HepG2 (cell line): Measurements from ENCODE around the gene KRTAP12-3. TPM values are rescaled to one million over a fixed set of nuclear protein-coding genes. Genes with fewer than 3 reads are reported as not detected.

ENCODE experiments used
- ATAC-seq: fragments of 200-7000 bp; cut with Tn5 transposase; 3 replicates; pipeline ENCODE4 v1.9.1; 2020; ENCODE audit warnings: mild to moderate bottlenecking, moderate library complexity
- BruUV-seq: library from RNA; stranded (reverse); fragments of 400-500 nt; replicated peaks from 2 replicates; lab custom pipeline; 2021; lab: Mats Ljungman, UMichigan
- CTCF ChIA-PET: fragments of 300-600 bp; formaldehyde crosslinking; extraction: SDS; loops from one replicate; lab custom pipeline; 2021; ENCODE audit warnings: low total read pairs, inconsistent platforms, low intra/inter-chr PET ratio; lab: Yijun Ruan, JAX
- POLR2A ChIA-PET: fragments of 350-600 bp; sonication (Branson Sonifier 250); formaldehyde crosslinking; loops from one replicate; lab custom pipeline; 2020; ENCODE audit warnings: antibody characterized with exemption, inconsistent platforms; lab: Yijun Ruan, JAX
- DNase-seq: peaks from one replicate; pipeline ENCODE4 v3.0.0-alpha.2; 2015; ENCODE audit warnings: low spot score
- FAIRE-seq: peaks from 3 replicates; lab custom pipeline; 2011; peaks lifted over from hg19 to GRCh38; lab: Jason Lieb, UNC
- H2AFZ ChIP-seq: one replicate; pipeline ENCODE4 v1.6.1; 2011; ENCODE audit warnings: low read length, inconsistent platforms
- H3K27ac ChIP-seq: fragments of 300-600 bp; 3 replicates; pipeline ENCODE4 v1.8.0; 2011; ENCODE audit warnings: mixed run types, mild to moderate bottlenecking, mixed read lengths, low read length, inconsistent platforms; ENCODE audit not compliant: insufficient read depth; ENCODE audit errors: extremely low read length
- H3K27me3 ChIP-seq, 2 experiments: fragments of 200-600 bp in 1 of 2; 2 replicates in 1 of 2; 3 replicates in 1 of 2; pipeline versions ENCODE4 v1.6.0 to v1.8.0; 2011; ENCODE audit warnings: low read length in 2 of 2, mild to moderate bottlenecking in 2 of 2, moderate library complexity in 2 of 2, inconsistent platforms in 1 of 2; ENCODE audit not compliant: insufficient read depth in 2 of 2, control insufficient read depth in 1 of 2
- H3K36me3 ChIP-seq, 2 experiments: fragments of 200-600 bp in 1 of 2; replicated peaks in 1 of 2; 2 replicates in 1 of 2; 3 replicates in 1 of 2; pipeline versions ENCODE4 v1.5.1 to v1.8.0; 2011; ENCODE audit warnings: low read length in 2 of 2, inconsistent platforms in 1 of 2; ENCODE audit not compliant: insufficient read depth in 2 of 2, control insufficient read depth in 1 of 2
- H3K4me1 ChIP-seq: 2 replicates; pipeline ENCODE4 v1.5.1; 2012; ENCODE audit warnings: low read length, inconsistent platforms; ENCODE audit not compliant: insufficient read depth
- H3K4me2 ChIP-seq: 2 replicates; pipeline ENCODE4 v1.6.0; 2011; ENCODE audit warnings: low read depth, low read length, inconsistent platforms
- H3K4me3 ChIP-seq, 3 experiments: fragments of 200-600 bp in 1 of 3; sonication (generic), shearing (Covaris generic) in 1 of 3; replicated peaks in 1 of 3; 2 replicates each; pipeline ENCODE4 v1.5.1; 2011 to 2016; ENCODE audit warnings: low read length in 3 of 3, inconsistent platforms in 2 of 3, low read depth in 2 of 3, mild to moderate bottlenecking in 2 of 3, control low read depth in 1 of 3, mixed read lengths in 1 of 3; ENCODE audit not compliant: insufficient read depth in 1 of 3
- H3K79me2 ChIP-seq: one replicate; pipeline ENCODE4 v1.6.1; 2011; ENCODE audit warnings: low read length, inconsistent platforms; ENCODE audit not compliant: insufficient read depth
- H3K9ac ChIP-seq: 2 replicates; pipeline ENCODE4 v1.6.0; 2011; ENCODE audit warnings: mild to moderate bottlenecking, low read depth, low read length, inconsistent platforms; ENCODE audit not compliant: insufficient read depth
- H3K9me3 ChIP-seq: 2 replicates; pipeline ENCODE4 v1.5.1; 2012; ENCODE audit warnings: mild to moderate bottlenecking, low read length
- H4K20me1 ChIP-seq: 2 replicates; pipeline ENCODE4 v1.6.0; 2011; ENCODE audit warnings: inconsistent platforms, mild to moderate bottlenecking, low read length, moderate library complexity; ENCODE audit not compliant: insufficient read depth
- GATAD2A ChIP-seq: IDR thresholded peaks from 2 replicates; pipeline ENCODE4 v1.6.1; 2016
- PATZ1 ChIP-seq: sonication (generic); formaldehyde crosslinking; IDR thresholded peaks from 2 replicates; pipeline ENCODE4 v1.4.0; 2020; ENCODE audit warnings: missing genetic modification reagents
- RNF2 ChIP-seq: fragments of 450-650 bp; conservative IDR thresholded peaks from 2 replicates; pipeline ENCODE4 v1.6.1; 2016; ENCODE audit warnings: low read depth
- SP5 ChIP-seq: IDR thresholded peaks from 2 replicates; pipeline ENCODE4 v1.6.1; 2016; ENCODE audit warnings: low read depth, borderline replicate concordance
- TBL1XR1 ChIP-seq: fragments of 150-350 bp; IDR thresholded peaks from 2 replicates; pipeline ENCODE4 v1.6.1; 2014; ENCODE audit warnings: borderline replicate concordance, low read length; ENCODE audit not compliant: partially characterized antibody
- ZBTB26 ChIP-seq: IDR thresholded peaks from 2 replicates; pipeline ENCODE4 v1.6.1; 2016; ENCODE audit warnings: missing compliant biosample characterization, missing genetic modification reagents, borderline replicate concordance
- ZNF280D ChIP-seq: sonication (generic); formaldehyde crosslinking; IDR thresholded peaks from 2 replicates; pipeline ENCODE4 v1.5.1; 2020; ENCODE audit warnings: mild to moderate bottlenecking, missing genetic modification reagents
- ZNF629 ChIP-seq: sonication (generic); formaldehyde crosslinking; conservative IDR thresholded peaks from 2 replicates; pipeline ENCODE4 v1.5.0; 2020; ENCODE audit warnings: missing genetic modification reagents
- ZNF780A ChIP-seq: sonication (generic); formaldehyde crosslinking; IDR thresholded peaks from 2 replicates; pipeline ENCODE4 v1.8.0; 2022; ENCODE audit warnings: mild to moderate bottlenecking, missing genetic modification reagents, moderate library complexity
- WGBS: methylation state at CpG from one replicate; pipeline ENCODE4 v1.1.6; 2017; ENCODE audit warnings: low lambda C conversion rate; 5-methylcytosine and 5-hydroxymethylcytosine counted together
- in situ Hi-C: cut with HindIII; loops from 2 replicates; pipeline ENCODE4 v1.10.0; 2017; ENCODE audit warnings: low pct_unique_long_range_greater_than_20kb; ENCODE audit not compliant: extremely low pct_ligation_motif_present
- intact Hi-C: fragments of 100-400 bp; cut with micrococcal nuclease; formaldehyde crosslinking; loops from one replicate; pipeline ENCODE4 v1.10.0; 2022; ENCODE audit not compliant: unreplicated experiment
- polyA plus RNA-seq, 8 experiments: library from polyadenylated mRNA; depleted of rRNA in 3 of 8; stranded (reverse) in 7 of 8; unstranded in 1 of 8; fragments of >200 nt; fragmentation: Illumina TruSeq in 4 of 8; extraction: Trizol in 4 of 8; gene quantifications; 2 replicates each; pipeline versions ENCODE4 v1.2.1 to v1.2.3, GENCODE V29; 2011 to 2016; ENCODE audit warnings: low read depth in 4 of 8, missing spikeins in 1 of 8, mixed read lengths in 1 of 8; ENCODE audit not compliant: insufficient read depth in 1 of 8
- total RNA-seq, 5 experiments: library from RNA; depleted of rRNA; stranded (reverse); fragments of >200 nt; fragmentation: Illumina TruSeq; extraction: Trizol; gene quantifications; 2 replicates each; pipeline ENCODE4 v1.2.3, GENCODE V29; 2016; ENCODE audit warnings: low read depth in 1 of 5

The KRTAP12-3 gene
- total and polyA plus RNA-seq, 2 of the 13 experiments (the other 11 are each of a cell fraction or from before 2014, with no cell fraction given) = not detected

GRCh38 chr21:44681861-44682579 is 24.3 kb downstream of the KRTAP12-3 start, which contains the start of gene KRTAP12-1:
Gene KRTAP12-1 (minus strand): TSS chr21:44682163. CDS start chr21:44682123, 40 bp downstream.
- Histone ChIP-seq H3K4me2 (no peak within 1 kb of the TSS), H3K4me1 (no peaks in the 10 kb centered on the region), H2AFZ (no peak within 1 kb of the TSS)
- in situ Hi-C loops = no loop called here
- POLR2A ChIA-PET = no interaction called here
- WGBS = 32% methylated on average over 6 of the region's 23 CpGs
- DNase-seq = no peak
- no peak for TF ChIP-seq ZBTB26
- TF ChIP-seq PATZ1 = no peak
- no peak for TF ChIP-seq ZNF780A (CRISPR knock-in tag)
- TF ChIP-seq RNF2 = no peak
- no peak for TF ChIP-seq ZNF629 (CRISPR knock-in tag)
- no peak for TF ChIP-seq ZNF280D
- no peak for TF ChIP-seq GATAD2A (CRISPR knock-in tag)
- no peak for TF ChIP-seq TBL1XR1
- no peak for TF ChIP-seq SP5
- TF ChIP-seq, all 625 proteins: peak for 0
- Histone ChIP-seq H3K27ac (no peak within 1 kb of the TSS), H3K9ac (no peak within 1 kb of the TSS), H4K20me1 (no peaks in the 10 kb centered on the region), H3K4me3 (no peak within 1 kb of the TSS), H3K27me3 (peaks cover under 1 to 28% of the 10 kb centered on the region in 2 experiments; a peak in 4 of 5 replicates), H3K9me3 (no peaks in the 10 kb centered on the region), H3K79me2 (no peaks in the 10 kb centered on the region), H3K36me3 (no peaks in the 10 kb centered on the region)
- ATAC-seq (no peak), FAIRE-seq (no peak)
- intact Hi-C loops = no loop called here
- BruUV-seq = no TSS peak
- CTCF ChIA-PET = no interaction called here
